Mammary epithelial cell (primary cell): ENCODE results near the gene FAM181A.

ENCODE experiments used
- EZH2 ChIP-seq: IDR thresholded peaks from 2 replicates; pipeline ENCODE4 v1.6.1; 2012; ENCODE audit warnings: low read length, inconsistent platforms, borderline replicate concordance
- TF ChIP-seq, protein P1 (sequence below), 2 donors: IDR thresholded peaks in 1 of 2; conservative IDR thresholded peaks in 1 of 2; 2 replicates each; pipeline ENCODE4 v1.5.1; 2011 to 2012; ENCODE audit warnings: inconsistent platforms in 2 of 2, low read length in 2 of 2, mild to moderate bottlenecking in 2 of 2, control low read depth in 1 of 2, low read depth in 1 of 2; ENCODE audit not compliant: insufficient read depth in 1 of 2; ENCODE audit errors: extremely low read depth in 1 of 2

DNA sequence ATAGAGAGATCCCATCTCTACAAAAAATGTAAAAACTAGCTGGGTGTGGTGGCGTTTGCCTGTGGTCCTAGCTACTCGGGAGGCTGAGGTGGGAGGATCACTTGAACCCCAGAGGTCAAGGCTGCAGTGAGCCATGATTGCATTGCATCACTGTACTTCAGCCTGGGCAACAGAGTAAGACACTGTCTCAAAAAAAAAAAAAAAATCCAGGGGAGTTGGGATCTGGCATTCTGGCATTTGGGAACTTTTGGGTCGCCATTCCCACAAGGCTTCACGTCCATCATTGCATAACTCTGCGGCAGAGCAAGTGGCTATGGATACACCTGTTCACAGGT lies 34.7 kb upstream of the FAM181A start:
- TF ChIP-seq, protein P1, sequence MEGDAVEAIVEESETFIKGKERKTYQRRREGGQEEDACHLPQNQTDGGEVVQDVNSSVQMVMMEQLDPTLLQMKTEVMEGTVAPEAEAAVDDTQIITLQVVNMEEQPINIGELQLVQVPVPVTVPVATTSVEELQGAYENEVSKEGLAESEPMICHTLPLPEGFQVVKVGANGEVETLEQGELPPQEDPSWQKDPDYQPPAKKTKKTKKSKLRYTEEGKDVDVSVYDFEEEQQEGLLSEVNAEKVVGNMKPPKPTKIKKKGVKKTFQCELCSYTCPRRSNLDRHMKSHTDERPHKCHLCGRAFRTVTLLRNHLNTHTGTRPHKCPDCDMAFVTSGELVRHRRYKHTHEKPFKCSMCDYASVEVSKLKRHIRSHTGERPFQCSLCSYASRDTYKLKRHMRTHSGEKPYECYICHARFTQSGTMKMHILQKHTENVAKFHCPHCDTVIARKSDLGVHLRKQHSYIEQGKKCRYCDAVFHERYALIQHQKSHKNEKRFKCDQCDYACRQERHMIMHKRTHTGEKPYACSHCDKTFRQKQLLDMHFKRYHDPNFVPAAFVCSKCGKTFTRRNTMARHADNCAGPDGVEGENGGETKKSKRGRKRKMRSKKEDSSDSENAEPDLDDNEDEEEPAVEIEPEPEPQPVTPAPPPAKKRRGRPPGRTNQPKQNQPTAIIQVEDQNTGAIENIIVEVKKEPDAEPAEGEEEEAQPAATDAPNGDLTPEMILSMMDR (conservative IDR thresholded peaks at IDR 0.05 in 1 of 2, IDR thresholded peaks at IDR 0.05 in 1 of 2; ENCODE audit: extremely low read depth in 1 of 2, insufficient read depth in 1 of 2, low read depth in 1 of 2, low read length in 2 of 2), result no peak
- TF ChIP-seq EZH2, result no peak
